ENCODE measurements around the gene HTATIP2. TPM values are rescaled to one million over a fixed set of nuclear protein-coding genes. Genes with fewer than 3 reads are reported as not detected.

HTATIP2 gene
- total and polyA plus RNA-seq, 4 donors, result 16.5 to 93.6 (median 64.1) TPM

DNA sequence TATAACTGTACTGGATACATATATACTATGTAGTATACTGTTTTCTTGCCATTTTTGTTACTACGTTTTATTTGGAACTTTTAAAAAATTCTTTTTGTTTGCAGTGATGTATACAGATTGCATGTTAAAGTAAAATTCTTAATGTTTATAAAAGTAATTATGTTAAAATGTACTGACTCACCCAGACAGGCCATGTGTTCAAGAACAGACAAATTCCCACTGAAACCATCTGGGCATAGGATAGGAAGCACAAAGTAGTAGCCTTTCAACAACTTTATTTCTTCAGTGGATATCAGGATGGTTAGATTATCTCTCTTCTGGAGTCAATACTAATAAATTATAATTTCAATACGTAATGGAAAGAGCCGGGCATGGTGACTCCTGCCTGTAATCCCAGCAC, 43.8 kb downstream of the HTATIP2 start:
- Histone ChIP-seq H3K9ac (ENCODE audit: low read depth in 1 of 2, low read length in 2 of 2) (no peak overlapping the region), H3K4me1 (ENCODE audit: control insufficient read depth in 4 of 4, insufficient read depth in 4 of 4, low read length in 3 of 4) (no peaks in the 10 kb centered on the region), H3K9me3 (ENCODE audit: control insufficient read depth in 4 of 4, low read length in 3 of 4) (no peaks in the 10 kb centered on the region), H3K27me3 (ENCODE audit: control insufficient read depth in 4 of 4, insufficient read depth in 4 of 4, low read length in 3 of 4) (no peaks in the 10 kb centered on the region), H3K36me3 (ENCODE audit: control insufficient read depth in 4 of 4, insufficient read depth in 3 of 4, low read depth in 1 of 4, low read length in 3 of 4) (peaks cover 1 to 14% (median 10%) of the 10 kb centered on the region in 4 donors), H3K4me3 (ENCODE audit: low read depth in 1 of 3, low read length in 3 of 3) (no peak overlapping the region), H3K27ac (ENCODE audit: low read depth in 1 of 2, low read length in 2 of 2) (no peak overlapping the region)
- 65% methylated on average over 3 of the region's 3 CpGs for WGBS
- DNase-seq (ENCODE audit: low spot score), result no peak
- TF ChIP-seq FOXA2 (IDR thresholded peaks at IDR 0.05) (no peak), RXRA (IDR thresholded peaks at IDR 0.05) (no peak), YY1 (IDR thresholded peaks at IDR 0.05) (no peak), SP1 (IDR thresholded peaks at IDR 0.05) (no peak), RAD21 (IDR thresholded peaks at IDR 0.05) (no peak), EGR1 (IDR thresholded peaks at IDR 0.05; ENCODE audit: low read depth in 2 of 2) (no peak), FOXA1 (IDR thresholded peaks at IDR 0.05) (no peak), TAF1 (conservative IDR thresholded peaks at IDR 0.05) (no peak), NR2F2 (IDR thresholded peaks at IDR 0.05) (no peak), HNF4A (conservative IDR thresholded peaks at IDR 0.05) (no peak)
- TF ChIP-seq, protein P1, sequence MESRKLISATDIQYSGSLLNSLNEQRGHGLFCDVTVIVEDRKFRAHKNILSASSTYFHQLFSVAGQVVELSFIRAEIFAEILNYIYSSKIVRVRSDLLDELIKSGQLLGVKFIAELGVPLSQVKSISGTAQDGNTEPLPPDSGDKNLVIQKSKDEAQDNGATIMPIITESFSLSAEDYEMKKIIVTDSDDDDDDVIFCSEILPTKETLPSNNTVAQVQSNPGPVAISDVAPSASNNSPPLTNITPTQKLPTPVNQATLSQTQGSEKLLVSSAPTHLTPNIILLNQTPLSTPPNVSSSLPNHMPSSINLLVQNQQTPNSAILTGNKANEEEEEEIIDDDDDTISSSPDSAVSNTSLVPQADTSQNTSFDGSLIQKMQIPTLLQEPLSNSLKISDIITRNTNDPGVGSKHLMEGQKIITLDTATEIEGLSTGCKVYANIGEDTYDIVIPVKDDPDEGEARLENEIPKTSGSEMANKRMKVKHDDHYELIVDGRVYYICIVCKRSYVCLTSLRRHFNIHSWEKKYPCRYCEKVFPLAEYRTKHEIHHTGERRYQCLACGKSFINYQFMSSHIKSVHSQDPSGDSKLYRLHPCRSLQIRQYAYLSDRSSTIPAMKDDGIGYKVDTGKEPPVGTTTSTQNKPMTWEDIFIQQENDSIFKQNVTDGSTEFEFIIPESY (IDR thresholded peaks at IDR 0.05), result no peak
- TF ChIP-seq, protein P2, sequence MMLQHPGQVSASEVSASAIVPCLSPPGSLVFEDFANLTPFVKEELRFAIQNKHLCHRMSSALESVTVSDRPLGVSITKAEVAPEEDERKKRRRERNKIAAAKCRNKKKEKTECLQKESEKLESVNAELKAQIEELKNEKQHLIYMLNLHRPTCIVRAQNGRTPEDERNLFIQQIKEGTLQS (IDR thresholded peaks at IDR 0.05), result no peak
- TF ChIP-seq, protein P3, sequence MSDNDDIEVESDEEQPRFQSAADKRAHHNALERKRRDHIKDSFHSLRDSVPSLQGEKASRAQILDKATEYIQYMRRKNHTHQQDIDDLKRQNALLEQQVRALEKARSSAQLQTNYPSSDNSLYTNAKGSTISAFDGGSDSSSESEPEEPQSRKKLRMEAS (IDR thresholded peaks at IDR 0.05), result no peak
- TF ChIP-seq, protein P4, sequence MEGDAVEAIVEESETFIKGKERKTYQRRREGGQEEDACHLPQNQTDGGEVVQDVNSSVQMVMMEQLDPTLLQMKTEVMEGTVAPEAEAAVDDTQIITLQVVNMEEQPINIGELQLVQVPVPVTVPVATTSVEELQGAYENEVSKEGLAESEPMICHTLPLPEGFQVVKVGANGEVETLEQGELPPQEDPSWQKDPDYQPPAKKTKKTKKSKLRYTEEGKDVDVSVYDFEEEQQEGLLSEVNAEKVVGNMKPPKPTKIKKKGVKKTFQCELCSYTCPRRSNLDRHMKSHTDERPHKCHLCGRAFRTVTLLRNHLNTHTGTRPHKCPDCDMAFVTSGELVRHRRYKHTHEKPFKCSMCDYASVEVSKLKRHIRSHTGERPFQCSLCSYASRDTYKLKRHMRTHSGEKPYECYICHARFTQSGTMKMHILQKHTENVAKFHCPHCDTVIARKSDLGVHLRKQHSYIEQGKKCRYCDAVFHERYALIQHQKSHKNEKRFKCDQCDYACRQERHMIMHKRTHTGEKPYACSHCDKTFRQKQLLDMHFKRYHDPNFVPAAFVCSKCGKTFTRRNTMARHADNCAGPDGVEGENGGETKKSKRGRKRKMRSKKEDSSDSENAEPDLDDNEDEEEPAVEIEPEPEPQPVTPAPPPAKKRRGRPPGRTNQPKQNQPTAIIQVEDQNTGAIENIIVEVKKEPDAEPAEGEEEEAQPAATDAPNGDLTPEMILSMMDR (IDR thresholded peaks at IDR 0.05; ENCODE audit: low read depth, low read length, missing input control), result no peak
- TF ChIP-seq, protein P5, sequence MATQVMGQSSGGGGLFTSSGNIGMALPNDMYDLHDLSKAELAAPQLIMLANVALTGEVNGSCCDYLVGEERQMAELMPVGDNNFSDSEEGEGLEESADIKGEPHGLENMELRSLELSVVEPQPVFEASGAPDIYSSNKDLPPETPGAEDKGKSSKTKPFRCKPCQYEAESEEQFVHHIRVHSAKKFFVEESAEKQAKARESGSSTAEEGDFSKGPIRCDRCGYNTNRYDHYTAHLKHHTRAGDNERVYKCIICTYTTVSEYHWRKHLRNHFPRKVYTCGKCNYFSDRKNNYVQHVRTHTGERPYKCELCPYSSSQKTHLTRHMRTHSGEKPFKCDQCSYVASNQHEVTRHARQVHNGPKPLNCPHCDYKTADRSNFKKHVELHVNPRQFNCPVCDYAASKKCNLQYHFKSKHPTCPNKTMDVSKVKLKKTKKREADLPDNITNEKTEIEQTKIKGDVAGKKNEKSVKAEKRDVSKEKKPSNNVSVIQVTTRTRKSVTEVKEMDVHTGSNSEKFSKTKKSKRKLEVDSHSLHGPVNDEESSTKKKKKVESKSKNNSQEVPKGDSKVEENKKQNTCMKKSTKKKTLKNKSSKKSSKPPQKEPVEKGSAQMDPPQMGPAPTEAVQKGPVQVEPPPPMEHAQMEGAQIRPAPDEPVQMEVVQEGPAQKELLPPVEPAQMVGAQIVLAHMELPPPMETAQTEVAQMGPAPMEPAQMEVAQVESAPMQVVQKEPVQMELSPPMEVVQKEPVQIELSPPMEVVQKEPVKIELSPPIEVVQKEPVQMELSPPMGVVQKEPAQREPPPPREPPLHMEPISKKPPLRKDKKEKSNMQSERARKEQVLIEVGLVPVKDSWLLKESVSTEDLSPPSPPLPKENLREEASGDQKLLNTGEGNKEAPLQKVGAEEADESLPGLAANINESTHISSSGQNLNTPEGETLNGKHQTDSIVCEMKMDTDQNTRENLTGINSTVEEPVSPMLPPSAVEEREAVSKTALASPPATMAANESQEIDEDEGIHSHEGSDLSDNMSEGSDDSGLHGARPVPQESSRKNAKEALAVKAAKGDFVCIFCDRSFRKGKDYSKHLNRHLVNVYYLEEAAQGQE (IDR thresholded peaks at IDR 0.05), result no peak

DNA sequence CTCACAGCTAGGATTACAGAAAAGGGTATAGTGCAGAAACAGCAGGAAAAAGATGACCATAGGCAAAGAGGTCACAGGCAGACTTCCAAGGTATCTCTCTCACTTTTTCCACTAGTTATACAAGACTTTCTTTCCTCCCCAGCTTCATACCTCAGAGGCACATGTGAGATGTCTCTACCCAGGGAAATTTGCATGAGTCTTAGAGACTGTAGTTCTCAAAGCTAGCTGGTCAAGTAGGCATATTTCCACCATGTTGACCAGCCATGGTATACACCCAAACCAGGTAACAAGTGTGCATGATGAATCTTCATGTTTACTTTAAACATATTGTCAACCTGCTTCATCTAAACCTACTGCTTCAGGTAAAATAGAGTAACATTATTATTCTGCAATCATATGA, 51.9 kb downstream of the HTATIP2 start:
- Histone ChIP-seq H3K27ac (ENCODE audit: low read depth in 1 of 2, low read length in 2 of 2) (no peak overlapping the region), H3K27me3 (ENCODE audit: control insufficient read depth in 4 of 4, insufficient read depth in 4 of 4, low read length in 3 of 4) (no peaks in the 10 kb centered on the region), H3K9me3 (ENCODE audit: control insufficient read depth in 4 of 4, low read length in 3 of 4) (no peaks in the 10 kb centered on the region), H3K36me3 (ENCODE audit: control insufficient read depth in 4 of 4, insufficient read depth in 3 of 4, low read depth in 1 of 4, low read length in 3 of 4) (peaks cover 0 to 17% (median 5%) of the 10 kb centered on the region in 4 donors), H3K4me1 (ENCODE audit: control insufficient read depth in 4 of 4, insufficient read depth in 4 of 4, low read length in 3 of 4) (no peaks in the 10 kb centered on the region), H3K4me3 (ENCODE audit: low read depth in 1 of 3, low read length in 3 of 3) (no peak overlapping the region), H3K9ac (ENCODE audit: low read depth in 1 of 2, low read length in 2 of 2) (no peak overlapping the region)
- no peak for DNase-seq (ENCODE audit: low spot score)
- TF ChIP-seq TAF1 (conservative IDR thresholded peaks at IDR 0.05) (no peak), FOXA2 (IDR thresholded peaks at IDR 0.05) (no peak), JUND (IDR thresholded peaks at IDR 0.05) (no peak), HNF4A (conservative IDR thresholded peaks at IDR 0.05) (no peak), RAD21 (IDR thresholded peaks at IDR 0.05) (no peak), NR2F2 (IDR thresholded peaks at IDR 0.05) (no peak), RXRA (IDR thresholded peaks at IDR 0.05) (no peak), FOXA1 (IDR thresholded peaks at IDR 0.05) (no peak)
- TF ChIP-seq, protein P1 (IDR thresholded peaks at IDR 0.05), result no peak
- TF ChIP-seq, protein P4 (IDR thresholded peaks at IDR 0.05; ENCODE audit: low read depth, low read length, missing input control), result no peak
- TF ChIP-seq, protein P2 (IDR thresholded peaks at IDR 0.05), result no peak
